H9 (cell line): ENCODE measurements around the gene MRPL20. TPM values are rescaled to one million over a fixed set of nuclear protein-coding genes. Genes with fewer than 3 reads are reported as not detected.
A peak's percentile ranks its signal among the peaks of the same experiment; 100 is the strongest.
"Not testable (repeated sequence)": the region's sequence is repeated elsewhere in the genome, so short reads cannot be mapped to it uniquely, and the experiment has no call there.

Experiments
- DNase-seq: peaks from one replicate; pipeline ENCODE4 v3.0.0-alpha.2; 2017
- H2AFZ ChIP-seq: one replicate; pipeline ENCODE4 v1.6.1; 2013; ENCODE audit warnings: mild to moderate bottlenecking, low read length, control low read depth, moderate library complexity
- H2AK5ac ChIP-seq: 2 replicates; pipeline ENCODE4 v1.6.1; 2013; ENCODE audit warnings: low read length, control low read depth, mixed read lengths; ENCODE audit not compliant: insufficient read length
- H2BK120ac ChIP-seq: one replicate; pipeline ENCODE4 v1.6.1; 2013; ENCODE audit warnings: low read depth, mild to moderate bottlenecking, low read length, control low read depth, inconsistent platforms; ENCODE audit not compliant: poor library complexity, severe bottlenecking
- H2BK12ac ChIP-seq: 2 replicates; pipeline ENCODE4 v1.6.1; 2013; ENCODE audit warnings: low read length, control low read depth, mixed read lengths, low read depth; ENCODE audit not compliant: insufficient read length
- H2BK15ac ChIP-seq: 2 replicates; pipeline ENCODE4 v1.6.1; 2013; ENCODE audit warnings: low read depth, low read length, control low read depth
- H2BK20ac ChIP-seq: one replicate; pipeline ENCODE4 v1.6.1; 2013; ENCODE audit warnings: low read depth, mild to moderate bottlenecking, low read length, control low read depth, inconsistent platforms; ENCODE audit not compliant: poor library complexity, severe bottlenecking
- H2BK5ac ChIP-seq: 2 replicates; pipeline ENCODE4 v1.6.1; 2013; ENCODE audit warnings: low read length, control low read depth, mixed read lengths; ENCODE audit not compliant: insufficient read length
- H3K14ac ChIP-seq: 2 replicates; pipeline ENCODE4 v1.6.1; 2013; ENCODE audit warnings: low read length, control low read depth; ENCODE audit not compliant: insufficient read depth
- H3K18ac ChIP-seq: 2 replicates; pipeline ENCODE4 v1.6.1; 2013; ENCODE audit warnings: low read depth, mild to moderate bottlenecking, mixed read lengths, low read length, control low read depth; ENCODE audit not compliant: insufficient read length
- H3K23ac ChIP-seq: 2 replicates; pipeline ENCODE4 v1.6.1; 2013; ENCODE audit warnings: low read length, control low read depth, mixed read lengths, low read depth; ENCODE audit not compliant: insufficient read length
- H3K23me2 ChIP-seq: 2 replicates; pipeline ENCODE4 v1.6.1; 2013; ENCODE audit warnings: low read depth, mild to moderate bottlenecking, mixed read lengths, low read length, control low read depth; ENCODE audit not compliant: insufficient read length, poor library complexity, severe bottlenecking
- H3K27ac ChIP-seq: 2 replicates; pipeline ENCODE4 v1.5.1; 2013; ENCODE audit warnings: low read length, control low read depth, mixed read lengths, low read depth; ENCODE audit not compliant: insufficient read length
- H3K27me3 ChIP-seq: 2 replicates; pipeline ENCODE4 v1.6.1; 2013; ENCODE audit warnings: low read length, control low read depth, inconsistent platforms; ENCODE audit not compliant: insufficient read depth
- H3K4ac ChIP-seq: 2 replicates; pipeline ENCODE4 v1.6.1; 2013; ENCODE audit warnings: low read depth, mild to moderate bottlenecking, control low read depth, inconsistent platforms, low read length, moderate library complexity
- H3K4me1 ChIP-seq: 2 replicates; pipeline ENCODE4 v1.6.1; 2013; ENCODE audit warnings: low read length, control low read depth, inconsistent platforms; ENCODE audit not compliant: insufficient read depth
- H3K4me2 ChIP-seq: 2 replicates; pipeline ENCODE4 v1.6.1; 2013; ENCODE audit warnings: low read length, control low read depth, mixed read lengths; ENCODE audit not compliant: insufficient read length, insufficient read depth
- H3K56ac ChIP-seq: 2 replicates; pipeline ENCODE4 v1.6.1; 2013; ENCODE audit warnings: low read depth, mild to moderate bottlenecking, mixed read lengths, low read length, control low read depth; ENCODE audit not compliant: insufficient read length
- H3K79me1 ChIP-seq: 2 replicates; pipeline ENCODE4 v1.6.1; 2013; ENCODE audit warnings: low read depth, mild to moderate bottlenecking, moderate library complexity, low read length, control low read depth, inconsistent platforms; ENCODE audit not compliant: insufficient read depth, poor library complexity, severe bottlenecking
- H3K79me2 ChIP-seq: 2 replicates; pipeline ENCODE4 v1.6.1; 2013; ENCODE audit warnings: low read length, control low read depth, inconsistent platforms; ENCODE audit not compliant: insufficient read depth
- H3K9ac ChIP-seq: 2 replicates; pipeline ENCODE4 v1.6.1; 2013; ENCODE audit warnings: low read length, control low read depth, mixed read lengths; ENCODE audit not compliant: insufficient read length; ENCODE audit errors: extremely low read depth
- H3K9me3 ChIP-seq: one replicate; pipeline ENCODE4 v1.6.1; 2013; ENCODE audit warnings: low read depth, low read length, inconsistent platforms; ENCODE audit not compliant: control insufficient read depth
- H3T11ph ChIP-seq: one replicate; pipeline ENCODE4 v1.6.1; 2013; ENCODE audit warnings: mild to moderate bottlenecking, low read length, control low read depth, inconsistent platforms
- H4K20me1 ChIP-seq: one replicate; pipeline ENCODE4 v1.6.1; 2013; ENCODE audit not compliant: control insufficient read depth, insufficient read length, insufficient read depth
- H4K5ac ChIP-seq: 2 replicates; pipeline ENCODE4 v1.6.1; 2013; ENCODE audit warnings: low read depth, mild to moderate bottlenecking, mixed read lengths, low read length, control low read depth; ENCODE audit not compliant: insufficient read length
- H4K8ac ChIP-seq: replicated peaks from 2 replicates; pipeline ENCODE4 v1.6.1; 2013; ENCODE audit warnings: low read length, control low read depth, mixed read lengths, low read depth; ENCODE audit not compliant: insufficient read length
- H4K91ac ChIP-seq: 2 replicates; pipeline ENCODE4 v1.6.1; 2013; ENCODE audit warnings: low read depth, mild to moderate bottlenecking, moderate library complexity, mixed read lengths, low read length, control low read depth; ENCODE audit not compliant: insufficient read length
- H3K27ac Mint-ChIP-seq, 3 experiments: 2 replicates in 2 of 3; 3 replicates in 1 of 3; pipeline ENCODE4 v1.8.0; 2020 to 2021; ENCODE audit warnings: mixed read lengths in 3 of 3, mild to moderate bottlenecking in 1 of 3, moderate library complexity in 1 of 3
- H3K27me3 Mint-ChIP-seq: 2 replicates; pipeline ENCODE4 v1.8.0; 2021; ENCODE audit warnings: low read depth, mild to moderate bottlenecking, moderate library complexity, mixed read lengths
- H3K36me3 Mint-ChIP-seq, 3 experiments: 2 replicates in 2 of 3; 3 replicates in 1 of 3; pipeline ENCODE4 v1.8.0; 2020 to 2021; ENCODE audit warnings: low read depth in 3 of 3, mixed read lengths in 3 of 3; ENCODE audit not compliant: insufficient read depth in 1 of 3
- H3K4me1 Mint-ChIP-seq, 2 experiments: 2 replicates each; pipeline ENCODE4 v1.8.0; 2020; ENCODE audit warnings: mixed read lengths in 2 of 2
- H3K4me3 Mint-ChIP-seq, 2 experiments: 2 replicates in 1 of 2; 3 replicates in 1 of 2; pipeline ENCODE4 v1.8.0; 2020 to 2021; ENCODE audit warnings: mild to moderate bottlenecking in 2 of 2, mixed read lengths in 2 of 2, moderate library complexity in 1 of 2
- H3K9me3 Mint-ChIP-seq, 2 experiments: 2 replicates in 1 of 2; 3 replicates in 1 of 2; pipeline ENCODE4 v1.8.0; 2020; ENCODE audit warnings: mild to moderate bottlenecking in 2 of 2, mixed read lengths in 2 of 2, moderate library complexity in 1 of 2
- WGBS: extraction: QIAGEN DNeasy Blood & Tissue Kit; methylation state at CpG from one replicate; pipeline ENCODE4 v1.1.7; 2013; ENCODE audit warnings: missing lambda C conversion rate, low lambda C conversion rate, mixed read lengths; ENCODE audit not compliant: insufficient read length; ENCODE audit errors: extremely low coverage; 5-methylcytosine and 5-hydroxymethylcytosine counted together
- total RNA-seq: library from RNA; stranded (reverse); gene quantifications from 2 replicates; pipeline ENCODE4 v1.2.1, GENCODE V29; 2021
- TF ChIP-seq, protein P1 (sequence below): fragments of 200-600 bp; sonication (generic); conservative IDR thresholded peaks from 3 replicates; pipeline ENCODE4 v1.8.0; 2021; ENCODE audit warnings: antibody characterized with exemption, mild to moderate bottlenecking

The MRPL20 gene
- total RNA-seq, 1 experiment from 2014 or later: 162 TPM

DNA sequence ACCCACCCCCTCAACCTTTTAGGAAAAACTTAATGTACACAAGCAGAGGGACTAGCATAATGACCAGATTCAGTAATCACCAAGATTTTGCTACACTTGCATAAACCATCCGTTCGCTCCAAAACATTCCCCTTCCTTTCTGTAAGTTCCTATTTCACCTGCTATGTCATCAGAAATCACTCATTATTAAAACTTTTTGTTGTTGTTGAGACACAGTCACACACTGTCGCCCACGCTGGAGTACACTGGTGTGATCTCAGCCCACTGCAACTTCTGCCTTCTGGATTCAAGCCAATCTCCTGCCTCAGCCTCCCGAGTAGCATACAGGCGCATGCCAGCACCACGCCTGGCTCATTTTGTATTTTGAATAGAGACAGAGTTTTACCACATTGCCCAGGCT lies 3.4 kb downstream of the MRPL20 start:
- H4K20me1 ChIP-seq: peaks cover 2% of the 10 kb centered on the region
- no peak overlapping the region for H3K56ac ChIP-seq
- no peak overlapping the region for H2AFZ ChIP-seq
- no peak overlapping the region for H3K18ac ChIP-seq
- H3K27ac Mint-ChIP-seq: peak overlapping the region; percentile 12 to 32 (median 16); a peak in 4 of 7 replicates
- no peak overlapping the region for H4K91ac ChIP-seq
- H3K23me2 ChIP-seq: peaks cover 14% of the 10 kb centered on the region
- H3K79me2 ChIP-seq: peaks cover 10% of the 10 kb centered on the region; the same call in 1 of the 2 replicates
- H2BK15ac ChIP-seq: no peak overlapping the region
- H2BK12ac ChIP-seq: no peak overlapping the region
- H3K27me3 Mint-ChIP-seq: peaks cover 1% of the 10 kb centered on the region; the same call in 1 of the 2 replicates
- H2BK120ac ChIP-seq: no peak overlapping the region
- H4K8ac ChIP-seq: no peak overlapping the region
- peaks cover 28 to 44% of the 10 kb centered on the region in 2 experiments for H3K4me1 Mint-ChIP-seq
- no peak overlapping the region for H2AK5ac ChIP-seq
- H3K4me2 ChIP-seq: no peak overlapping the region
- H3K14ac ChIP-seq: no peak overlapping the region
- no peak overlapping the region for H3K9ac ChIP-seq
- H3K4me1 ChIP-seq: 0 out of 2 replicates have a peak, but pooled peaks cover 3% of the 10 kb centered on the region
- H3K27ac ChIP-seq: no peak overlapping the region
- H2BK5ac ChIP-seq: no peak overlapping the region
- no peaks in the 10 kb centered on the region for H3K9me3 ChIP-seq
- H3K4me3 Mint-ChIP-seq: peak overlapping the region in 1 of 2 experiments; percentile 35; a peak in 2 of 5 replicates
- peaks cover 2% of the 10 kb centered on the region for H3K79me1 ChIP-seq
- WGBS: no CpG with 5 or more reads among the region's 7 CpGs
- H3K27me3 ChIP-seq: no peaks in the 10 kb centered on the region
- no peak overlapping the region for H3K4ac ChIP-seq
- no peak for DNase-seq
- no peak overlapping the region for H3K23ac ChIP-seq
- peaks cover 43 to 84% (median 65%) of the 10 kb centered on the region in 3 experiments for H3K36me3 Mint-ChIP-seq
- TF ChIP-seq, protein P1, sequence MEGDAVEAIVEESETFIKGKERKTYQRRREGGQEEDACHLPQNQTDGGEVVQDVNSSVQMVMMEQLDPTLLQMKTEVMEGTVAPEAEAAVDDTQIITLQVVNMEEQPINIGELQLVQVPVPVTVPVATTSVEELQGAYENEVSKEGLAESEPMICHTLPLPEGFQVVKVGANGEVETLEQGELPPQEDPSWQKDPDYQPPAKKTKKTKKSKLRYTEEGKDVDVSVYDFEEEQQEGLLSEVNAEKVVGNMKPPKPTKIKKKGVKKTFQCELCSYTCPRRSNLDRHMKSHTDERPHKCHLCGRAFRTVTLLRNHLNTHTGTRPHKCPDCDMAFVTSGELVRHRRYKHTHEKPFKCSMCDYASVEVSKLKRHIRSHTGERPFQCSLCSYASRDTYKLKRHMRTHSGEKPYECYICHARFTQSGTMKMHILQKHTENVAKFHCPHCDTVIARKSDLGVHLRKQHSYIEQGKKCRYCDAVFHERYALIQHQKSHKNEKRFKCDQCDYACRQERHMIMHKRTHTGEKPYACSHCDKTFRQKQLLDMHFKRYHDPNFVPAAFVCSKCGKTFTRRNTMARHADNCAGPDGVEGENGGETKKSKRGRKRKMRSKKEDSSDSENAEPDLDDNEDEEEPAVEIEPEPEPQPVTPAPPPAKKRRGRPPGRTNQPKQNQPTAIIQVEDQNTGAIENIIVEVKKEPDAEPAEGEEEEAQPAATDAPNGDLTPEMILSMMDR: no peak
- no peak overlapping the region for H4K5ac ChIP-seq
- H2BK20ac ChIP-seq: no peak overlapping the region
- no peaks in the 10 kb centered on the region; a peak in 2 of 5 replicates for H3K9me3 Mint-ChIP-seq
- no peak overlapping the region for H3T11ph ChIP-seq

DNA sequence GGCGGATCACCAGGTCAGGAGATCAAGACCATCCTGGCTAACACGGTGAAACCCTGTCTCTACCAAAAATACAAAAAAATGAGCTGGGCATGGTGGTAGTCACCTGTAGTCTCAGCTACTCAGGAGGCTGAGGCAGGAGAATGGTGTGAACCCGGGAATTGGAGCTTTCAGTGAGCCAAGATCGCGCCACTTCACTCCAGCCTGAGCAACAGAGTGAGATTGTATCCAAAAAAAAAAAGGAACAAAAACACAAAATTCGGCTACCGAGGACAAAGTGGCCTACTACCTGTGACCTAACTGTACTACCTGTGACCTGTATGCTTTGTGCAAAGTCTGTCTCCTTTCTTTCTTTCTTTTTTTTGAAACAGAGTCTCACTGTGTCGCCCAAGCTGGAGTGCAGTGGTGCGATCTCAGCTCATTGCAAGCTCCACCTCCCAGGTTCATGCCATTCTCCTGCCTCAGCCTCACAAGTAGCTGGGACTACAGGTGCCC lies 4.1 kb downstream of the MRPL20 start:
- H4K5ac ChIP-seq, H2BK15ac ChIP-seq, H3K18ac ChIP-seq, H3K14ac ChIP-seq, H3K27me3 Mint-ChIP-seq, H3K4me3 Mint-ChIP-seq, H3K23ac ChIP-seq, H3T11ph ChIP-seq, H2AFZ ChIP-seq, H3K56ac ChIP-seq, H2BK5ac ChIP-seq, H4K20me1 ChIP-seq, H3K27me3 ChIP-seq, H3K79me1 ChIP-seq, H3K9ac ChIP-seq, H2BK20ac ChIP-seq, H2BK12ac ChIP-seq, H3K4me2 ChIP-seq, H3K27ac ChIP-seq, H4K8ac ChIP-seq, H2AK5ac ChIP-seq, DNase-seq, H3K4me1 ChIP-seq, H3K9me3 Mint-ChIP-seq, H3K9me3 ChIP-seq, H3K4ac ChIP-seq, H2BK120ac ChIP-seq, H4K91ac ChIP-seq: not testable (repeated sequence)
- Histone ChIP-seq H3K79me2 (peaks cover 16% of the 10 kb centered on the region; the same call in 1 of the 2 replicates), H3K23me2 (peaks cover 18% of the 10 kb centered on the region)
- Mint-ChIP-seq H3K4me1 (peaks cover 27 to 44% of the 10 kb centered on the region in 2 experiments), H3K36me3 (peaks cover 48 to 85% (median 64%) of the 10 kb centered on the region in 3 experiments), H3K27ac (peak overlapping the region in 1 of 3 experiments; percentile 66; a peak in 2 of 7 replicates)
- no CpG with 5 or more reads among the region's 9 CpGs for WGBS
